Right lobe of liver (tissue), 6 donors: Measurements from ENCODE around the gene CHRM2. TPM values are rescaled to one million over a fixed set of nuclear protein-coding genes. Genes with fewer than 3 reads are reported as not detected.

ENCODE experiments used
- ATAC-seq, 4 donors: fragments of 200-7000 bp; cut with Tn5 transposase; one replicate each; pipeline ENCODE4 v1.9.1; 2020; ENCODE audit warnings: mild to moderate bottlenecking in 4 of 4, moderate library complexity in 4 of 4
- DNase-seq, 3 donors: peaks; one replicate each; pipeline ENCODE4 v3.0.0-alpha.2; 2020
- H3K27ac ChIP-seq, 3 donors: fragments of 200-600 bp; one replicate each; pipeline ENCODE4 v1.8.0; 2022
- H3K27me3 ChIP-seq, 2 donors: fragments of 200-600 bp; one replicate each; pipeline ENCODE4 v1.8.0; 2022
- H3K36me3 ChIP-seq, 4 donors: fragments of 200-600 bp; sonication (generic) in 1 of 4; one replicate each; pipeline versions ENCODE4 v1.5.1 to v1.8.0; 2017 to 2022; ENCODE audit warnings: control low read depth in 1 of 4
- H3K4me1 ChIP-seq, 4 donors: fragments of 200-600 bp; sonication (generic) in 1 of 4; one replicate each; pipeline versions ENCODE4 v1.5.1 to v1.8.0; 2017 to 2022; ENCODE audit warnings: control low read depth in 1 of 4
- H3K4me3 ChIP-seq, 3 donors: fragments of 200-600 bp; one replicate each; pipeline ENCODE4 v1.8.0; 2022
- H3K9me3 ChIP-seq, 4 donors: fragments of 200-600 bp; sonication (generic) in 1 of 4; one replicate each; pipeline versions ENCODE4 v1.5.1 to v1.8.0; 2017 to 2022; ENCODE audit warnings: control low read depth in 1 of 4
- CTCF ChIP-seq, 4 donors: fragments of 200-600 bp in 3 of 4; fragments of 450-650 bp in 1 of 4; IDR thresholded peaks; one replicate each; pipeline versions ENCODE4 v1.5.1 to v1.8.0; 2016 to 2022; ENCODE audit warnings: antibody characterized with exemption in 4 of 4, mild to moderate bottlenecking in 2 of 4
- POLR2A ChIP-seq: fragments of 450-650 bp; IDR thresholded peaks from one replicate; pipeline ENCODE4 v1.6.1; 2017; ENCODE audit warnings: antibody characterized with exemption, mild to moderate bottlenecking
- WGBS: methylation state at CpG from one replicate; pipeline ENCODE4 v1.1.6; 2018; ENCODE audit warnings: low coverage, low lambda C conversion rate; ENCODE audit not compliant: insufficient coverage; ENCODE audit errors: missing lambda C conversion rate; 5-methylcytosine and 5-hydroxymethylcytosine counted together
- intact Hi-C, 2 donors: fragments of 100-400 bp; cut with DNase I; formaldehyde crosslinking; loops; one replicate each; pipeline versions ENCODE4 v1.11.2 to v1.14.1; 2022
- total RNA-seq, 6 experiments: library from RNA; depleted of rRNA in 2 of 6; stranded (reverse); fragments of >200 nt in 2 of 6; fragmentation: NEBNext Ultra II Directional in 3 of 6; extraction: Animal tissue kit (Norgen Biotek cat#: 25700) in 3 of 6; gene quantifications; one replicate each; pipeline versions ENCODE4 v1.1.0 to v1.2.4, GENCODE V29; 2016 to 2023
- donor health status: DM: no; HTN: yes; CAD: no.
- donor health status: DM: no; HTN: no; CAD: no.
- donor health status: DM: no; HTN: no; CAD: no.
- donor health status: DM: no; HTN: yes; CAD: no.
- donor health status: DM: no; HTN: yes; CAD: no.

The CHRM2 gene
- total RNA-seq, 6 experiments from 2014 or later = 0.25 to 1.1 (median 0.41) TPM

DNA sequence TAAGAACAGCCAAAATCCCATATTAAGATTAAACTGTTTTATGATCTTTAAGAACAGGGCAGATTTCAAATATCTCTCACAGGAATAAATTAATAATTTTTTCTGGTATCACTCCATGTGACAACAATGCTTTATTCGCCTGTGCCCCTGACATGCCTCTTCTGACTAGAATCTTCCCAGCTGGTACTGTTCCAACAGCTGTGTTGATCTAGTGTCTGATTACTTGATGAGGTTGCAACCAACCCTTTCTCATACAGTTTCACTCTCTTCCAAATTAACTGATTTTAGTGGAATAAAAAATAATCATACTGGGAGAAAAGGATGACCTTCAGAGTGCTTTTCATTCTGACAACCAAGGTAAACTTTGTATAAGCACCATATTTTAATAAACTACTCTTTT, 151.9 kb downstream of the CHRM2 start:
- Histone ChIP-seq H3K27ac (no peak overlapping the region), H3K36me3 (no peaks in the 10 kb centered on the region), H3K27me3 (no peaks in the 10 kb centered on the region), H3K9me3 (no peaks in the 10 kb centered on the region), H3K4me3 (no peak overlapping the region), H3K4me1 (no peaks in the 10 kb centered on the region)
- TF ChIP-seq CTCF (IDR thresholded peaks at IDR 0.05) (no peak), POLR2A (no peak)
- intact Hi-C loops = no loop called here
- no peak for ATAC-seq
- DNase-seq = no peak
- 40% methylated on average over 1 of the region's 1 CpG for WGBS

DNA sequence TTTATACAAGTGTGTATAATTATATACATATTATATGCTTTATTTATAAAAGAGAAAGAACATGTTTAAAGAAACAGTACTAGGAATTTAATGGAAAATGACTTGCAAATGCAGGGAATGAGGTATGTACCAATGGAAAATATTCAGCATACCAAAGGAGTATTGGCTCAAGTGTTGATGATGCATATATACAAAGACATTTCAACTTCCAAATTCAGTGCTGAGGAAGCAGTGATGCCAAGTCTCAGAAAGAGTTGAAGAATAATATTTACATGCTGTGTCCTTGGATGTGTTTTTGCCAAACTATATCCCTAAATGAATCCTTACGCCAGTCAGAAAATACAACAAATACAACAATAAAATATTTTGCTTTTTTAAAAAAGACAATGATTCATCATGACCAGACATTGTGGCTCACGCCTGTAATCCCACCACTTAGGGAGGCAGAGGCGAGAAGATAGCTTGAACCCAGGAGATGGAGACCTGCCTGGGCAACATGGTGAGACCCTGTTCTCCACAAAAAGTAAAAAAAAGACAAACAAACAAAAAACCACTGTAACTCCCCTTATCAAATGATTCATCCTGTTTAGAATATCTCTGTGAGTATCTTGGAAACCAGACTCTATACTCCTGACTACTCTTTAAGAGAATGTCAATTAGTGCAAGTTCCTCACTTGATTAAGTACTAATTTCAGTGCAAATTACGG, 157.2 kb downstream of the CHRM2 start:
- Histone ChIP-seq H3K4me1 (no peaks in the 10 kb centered on the region), H3K9me3 (no peaks in the 10 kb centered on the region), H3K27ac (no peak overlapping the region), H3K4me3 (no peak overlapping the region), H3K36me3 (no peaks in the 10 kb centered on the region), H3K27me3 (no peaks in the 10 kb centered on the region)
- DNase-seq (no peak), ATAC-seq (no peak)
- 55% methylated on average over 4 of the region's 4 CpGs for WGBS
- intact Hi-C loops = no loop called here
- TF ChIP-seq CTCF (IDR thresholded peaks at IDR 0.05) = no peak
- TF ChIP-seq POLR2A = no peak

DNA sequence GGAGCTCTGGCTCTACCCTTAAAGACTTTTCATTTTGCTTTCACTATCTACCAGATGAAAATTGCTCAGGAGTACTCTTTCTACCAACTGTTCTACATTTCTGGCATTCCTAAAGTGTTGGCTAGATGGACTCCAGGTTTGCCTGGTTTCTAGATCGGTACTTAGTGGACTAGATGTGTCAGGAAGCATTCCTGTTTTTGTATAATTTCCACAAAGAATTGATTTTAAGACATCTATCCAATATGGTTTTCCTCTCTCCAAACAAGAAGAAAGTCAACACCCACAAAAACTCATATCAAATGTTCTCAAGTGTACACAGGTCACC, 157.7 kb downstream of the CHRM2 start:
- 76% methylated on average over 1 of the region's 1 CpG for WGBS
- no peak for TF ChIP-seq CTCF (IDR thresholded peaks at IDR 0.05)
- no peak for TF ChIP-seq POLR2A
- ATAC-seq = no peak
- Histone ChIP-seq H3K36me3 (no peaks in the 10 kb centered on the region), H3K27ac (no peak overlapping the region), H3K4me3 (no peak overlapping the region), H3K9me3 (no peaks in the 10 kb centered on the region), H3K27me3 (no peaks in the 10 kb centered on the region), H3K4me1 (no peaks in the 10 kb centered on the region)
- DNase-seq = no peak
- intact Hi-C loops = no loop called here

DNA sequence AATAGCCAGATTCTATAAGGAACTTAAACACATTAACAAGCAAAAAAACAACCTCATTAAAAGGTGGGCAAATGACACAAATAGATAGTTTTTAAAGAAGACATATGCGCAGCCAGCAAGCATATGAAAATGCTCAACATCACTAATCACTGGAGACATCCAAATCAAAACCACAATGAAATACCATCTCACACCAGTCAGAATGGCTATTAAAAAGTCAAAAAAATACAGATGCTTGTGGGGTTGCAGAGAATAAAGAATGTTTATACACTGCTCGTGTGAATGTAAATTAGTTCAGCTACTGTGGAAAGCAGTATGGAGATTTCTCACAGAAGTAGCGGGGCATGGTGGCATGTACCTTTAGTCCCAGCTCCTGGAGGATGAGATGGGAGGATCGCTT, 164.0 kb downstream of the CHRM2 start:
- Histone ChIP-seq H3K36me3 (no peaks in the 10 kb centered on the region), H3K4me3 (no peak overlapping the region), H3K27me3 (no peaks in the 10 kb centered on the region), H3K27ac (no peak overlapping the region), H3K4me1 (no peaks in the 10 kb centered on the region), H3K9me3 (no peaks in the 10 kb centered on the region)
- no peak for TF ChIP-seq POLR2A
- intact Hi-C loops = no loop called here
- WGBS = 62% methylated on average over 3 of the region's 4 CpGs
- DNase-seq (no peak), ATAC-seq (no peak)

DNA sequence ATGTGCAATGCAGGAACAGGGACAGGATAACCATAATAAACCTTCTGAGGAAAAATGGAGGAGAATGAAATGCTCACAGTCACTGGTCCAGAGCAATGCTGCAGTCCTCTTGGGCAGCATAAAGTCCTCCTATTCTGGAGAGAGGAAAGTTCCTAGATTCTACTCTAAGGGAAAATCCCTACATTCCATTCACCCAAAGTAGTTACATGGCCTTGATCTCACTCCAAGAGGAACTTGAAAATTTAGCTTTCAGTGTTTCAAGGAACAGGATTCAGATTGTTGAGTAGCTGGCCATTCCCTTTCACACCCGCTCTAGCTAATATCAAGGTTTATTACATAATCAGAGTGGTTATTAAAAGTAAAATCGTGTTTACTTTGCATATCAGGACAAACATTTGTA, 168.3 kb downstream of the CHRM2 start:
- no peaks in the 10 kb centered on the region for H3K36me3 ChIP-seq
- ATAC-seq (no peak), DNase-seq (no peak)
- TF ChIP-seq POLR2A = no peak
- TF ChIP-seq CTCF (IDR thresholded peaks at IDR 0.05) = no peak
- H3K4me3 ChIP-seq = no peak overlapping the region
- WGBS = 36% methylated on average over 2 of the region's 2 CpGs
- no peaks in the 10 kb centered on the region for H3K27me3 ChIP-seq
- no peaks in the 10 kb centered on the region for H3K4me1 ChIP-seq
- no peaks in the 10 kb centered on the region for H3K9me3 ChIP-seq
- no peak overlapping the region for H3K27ac ChIP-seq
- intact Hi-C loops = no loop called here
